ENCODE results near the gene LTBP1. TPM values are rescaled to one million over a fixed set of nuclear protein-coding genes. Genes with fewer than 3 reads are reported as not detected.

Gene LTBP1
- total and polyA plus RNA-seq, 10 of the 15 experiments (the other 5 are each of a cell fraction or from before 2014, with no cell fraction given) = 0.01 to 0.28 (median 0.12) TPM; not detected in 2

- Histone ChIP-seq H3K36me3 (ENCODE audit: control insufficient read depth in 2 of 2, insufficient read depth in 2 of 2, low read length in 1 of 2) (no peaks in the 10 kb centered on the region), H3K4me1 (ENCODE audit: control insufficient read depth, insufficient read depth, low read length) (no peaks in the 10 kb centered on the region), H3K9ac (ENCODE audit: control insufficient read depth, insufficient read depth, low read length) (no peak overlapping the region), H3K79me2 (ENCODE audit: control insufficient read depth, insufficient read depth, low read length) (no peaks in the 10 kb centered on the region), H3K4me2 (ENCODE audit: control insufficient read depth, insufficient read depth) (no peak overlapping the region), H3K27ac (ENCODE audit: control insufficient read depth, insufficient read depth) (no peak overlapping the region), H3K4me3 (no peak overlapping the region), H3K9me3 (replicated peaks; ENCODE audit: control insufficient read depth, insufficient read depth, low read length) (no peaks in the 10 kb centered on the region), H2AFZ (ENCODE audit: control insufficient read depth, low read depth, low read length) (no peak overlapping the region), H4K20me1 (ENCODE audit: control insufficient read depth, insufficient read depth) (no peaks in the 10 kb centered on the region), H3K27me3 (replicated peaks in 1 of 2; ENCODE audit: control insufficient read depth in 2 of 2, insufficient read depth in 2 of 2, low read length in 1 of 2) (no peaks in the 10 kb centered on the region)
- ChIA-PET RAD21 (ENCODE audit: unreplicated experiment) (no interaction called here), CTCF (no interaction called here), POLR2A (no interaction called here), SMC1A (ENCODE audit: uncharacterized antibody, unreplicated experiment) (no interaction called here)
- BruUV-seq (replicated peaks) = no TSS peak
- DNase-seq (ENCODE audit: low read depth, low spot score) (no peak), FAIRE-seq (no peak), ATAC-seq (no peak)
- in situ Hi-C loops (cut with MboI) (no loop called here), intact Hi-C loops (cut with micrococcal nuclease; ENCODE audit: unreplicated experiment) (no loop called here)
- 54% methylated on average over 3 of the region's 3 CpGs for WGBS (ENCODE audit: insufficient coverage, insufficient replicate concordance, low lambda C conversion rate, missing lambda C conversion rate)
- TF ChIP-seq NFIC (IDR thresholded peaks at IDR 0.05; ENCODE audit: low read depth, low read length) = no peak
- no peak for TF ChIP-seq IKZF2 (IDR thresholded peaks at IDR 0.05)
- no peak for TF ChIP-seq ZBTB40 (IDR thresholded peaks at IDR 0.05; ENCODE audit: borderline replicate concordance)
- TF ChIP-seq CUX1 (IDR thresholded peaks at IDR 0.05; ENCODE audit: insufficient replicate concordance, low read depth, low read length) = no peak
- TF ChIP-seq PKNOX1 (IDR thresholded peaks at IDR 0.05) = no peak
- no peak for TF ChIP-seq CTCF (IDR thresholded peaks at IDR 0.05 in 2 of 3, conservative IDR thresholded peaks at IDR 0.05 in 1 of 3; ENCODE audit: control insufficient read depth in 2 of 3, extremely low read depth in 1 of 3, insufficient read depth in 1 of 3, low read depth in 3 of 3, low read length in 3 of 3)
- TF ChIP-seq ZBTB4 (CRISPR knock-in tag; IDR thresholded peaks at IDR 0.05) = no peak
Observed at GRCh38 chr2:33241581-33241980, 294.8 kb downstream of the LTBP1 start.

Measured in GM12878 (cell line).